ENCODE results near the gene TCTN1. TPM values are rescaled to one million over a fixed set of nuclear protein-coding genes. Genes with fewer than 3 reads are reported as not detected.

The TCTN1 gene
- total and polyA plus RNA-seq, 2 of the 8 experiments (the other 6 are each of a cell fraction or from before 2014, with no cell fraction given), result 14.7 to 16.4 TPM

- FAIRE-seq, result no peak
- CTCF ChIA-PET (ENCODE audit: partially characterized antibody), result interaction anchor here (0.6 to 1.7 kb wide), 4 partner anchors 10 to 119 kb away, joined by 3 to 4 read pairs (median 4); partner anchors contain the start of gene ARPC3
Observed at GRCh38 chr12:110568752-110569151, 45.2 kb upstream of the TCTN1 start.

More at GRCh38 chr12:110568752-110569151, 45.2 kb upstream of the TCTN1 start:
- Histone ChIP-seq H2BK5ac (ENCODE audit: low read depth, low read length) (no peak overlapping the region), H3K9ac (replicated peaks in 1 of 4; ENCODE audit: extremely low read depth in 1 of 4, low read depth in 3 of 4, low read length in 3 of 4) (no peak overlapping the region), H4K91ac (replicated peaks; ENCODE audit: insufficient read length, low read length) (no peak overlapping the region), H3K79me1 (ENCODE audit: low read depth, low read length) (no peaks in the 10 kb centered on the region; the same call in 1 of the 2 replicates), H3K14ac (ENCODE audit: insufficient read length) (no peak overlapping the region), H3K27me3 (replicated peaks in 1 of 4; ENCODE audit: control insufficient read depth in 3 of 4, extremely low read depth in 1 of 4, insufficient read depth in 3 of 4, low read length in 3 of 4) (no peaks in the 10 kb centered on the region), H2BK12ac (ENCODE audit: low read depth, low read length) (no peak overlapping the region), H2BK15ac (ENCODE audit: low read length) (no peak overlapping the region), H3K4me1 (replicated peaks in 1 of 4; ENCODE audit: control insufficient read depth in 3 of 4, insufficient read depth in 4 of 4, low read length in 3 of 4) (no peaks in the 10 kb centered on the region; a peak in 2 of 7 replicates), H3K79me2 (ENCODE audit: control insufficient read depth in 1 of 2, insufficient read depth in 2 of 2, low read length in 2 of 2) (peaks cover 0 to 71% of the 10 kb centered on the region in 2 experiments; a peak in 2 of 4 replicates), H3K56ac (replicated peaks; ENCODE audit: insufficient read length, low read depth, low read length) (no peak overlapping the region), H4K8ac (ENCODE audit: extremely low read depth, insufficient read depth, low read length) (no peak overlapping the region), H2AK5ac (ENCODE audit: low read depth, low read length) (no peak overlapping the region), H2BK20ac (ENCODE audit: low read length) (no peak overlapping the region), H4K5ac (ENCODE audit: insufficient read length, low read depth, low read length) (no peak overlapping the region), H3K4ac (replicated peaks; ENCODE audit: insufficient read length, low read depth, low read length) (no peak overlapping the region), H3K4me3 (ENCODE audit: extremely low read depth in 1 of 4, insufficient read depth in 2 of 4, low read depth in 3 of 4, low read length in 4 of 4) (no peak overlapping the region), H4K20me1 (replicated peaks in 1 of 2; ENCODE audit: control insufficient read depth in 1 of 2, insufficient read depth in 2 of 2, low read length in 2 of 2) (peaks cover 2 to 5% of the 10 kb centered on the region in 2 experiments), H3K9me3 (ENCODE audit: insufficient read depth in 2 of 2, low read depth in 1 of 2, low read length in 1 of 2) (peaks cover 9 to 26% of the 10 kb centered on the region in 2 experiments), H3K4me2 (ENCODE audit: insufficient read depth in 1 of 2, low read depth in 2 of 2, low read length in 2 of 2) (no peak overlapping the region), H3K27ac (ENCODE audit: low read depth, low read length) (no peak overlapping the region), H3K23ac (ENCODE audit: insufficient read length) (no peak overlapping the region), H3K23me2 (ENCODE audit: low read depth, low read length) (no peaks in the 10 kb centered on the region; the same call in 1 of the 2 replicates), H3K18ac (ENCODE audit: extremely low read depth, low read length) (no peak overlapping the region), H2BK120ac (replicated peaks; ENCODE audit: low read depth, low read length) (no peak overlapping the region), H2AFZ (ENCODE audit: low read length) (no peak overlapping the region), H3K36me3 (ENCODE audit: control insufficient read depth in 2 of 4, insufficient read depth in 4 of 4, low read length in 3 of 4) (no peaks in the 10 kb centered on the region)
- no peak for TF ChIP-seq RXRA (IDR thresholded peaks at IDR 0.05; ENCODE audit: insufficient read depth, low read depth, low read length)
- TF ChIP-seq EGR1 (IDR thresholded peaks at IDR 0.05; ENCODE audit: borderline replicate concordance, low read depth, low read length), result no peak
- TF ChIP-seq CBX8 (IDR thresholded peaks at IDR 0.05; ENCODE audit: borderline replicate concordance, low read depth, low read length), result no peak
- no peak for TF ChIP-seq KDM4A (IDR thresholded peaks at IDR 0.05; ENCODE audit: low read depth, low read length, severe bottlenecking)
- TF ChIP-seq, protein P1, sequence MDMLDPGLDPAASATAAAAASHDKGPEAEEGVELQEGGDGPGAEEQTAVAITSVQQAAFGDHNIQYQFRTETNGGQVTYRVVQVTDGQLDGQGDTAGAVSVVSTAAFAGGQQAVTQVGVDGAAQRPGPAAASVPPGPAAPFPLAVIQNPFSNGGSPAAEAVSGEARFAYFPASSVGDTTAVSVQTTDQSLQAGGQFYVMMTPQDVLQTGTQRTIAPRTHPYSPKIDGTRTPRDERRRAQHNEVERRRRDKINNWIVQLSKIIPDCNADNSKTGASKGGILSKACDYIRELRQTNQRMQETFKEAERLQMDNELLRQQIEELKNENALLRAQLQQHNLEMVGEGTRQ (IDR thresholded peaks at IDR 0.05; ENCODE audit: low read length), result no peak
- 88% methylated on average over 6 of the region's 6 CpGs; no CpG with 5 or more reads in 1 of the 2 experiments for WGBS, 2 experiments (ENCODE audit: extremely low coverage in 1 of 2, insufficient coverage in 1 of 2, insufficient read length in 1 of 2, insufficient replicate concordance in 2 of 2, low coverage in 1 of 2, low lambda C conversion rate in 2 of 2, missing lambda C conversion rate in 1 of 2)
- POLR2A ChIA-PET (ENCODE audit: partially characterized antibody), result no interaction called here
- DNase-seq (ENCODE audit: low read depth in 1 of 2, low spot score in 2 of 2), result no peak

Data from H1 (cell line).